22Rv1 (cell line): ENCODE measurements around the gene IRS1.

Source experiments
- H3K27ac ChIP-seq: fragments of 450-650 bp; 2 replicates; pipeline ENCODE4 v1.5.1; 2017
- CTCF ChIP-seq: fragments of 450-650 bp; IDR thresholded peaks from 2 replicates; pipeline ENCODE4 v1.5.1; 2017; ENCODE audit warnings: mild to moderate bottlenecking
- ZFX ChIP-seq: fragments of 450-650 bp; IDR thresholded peaks from 2 replicates; pipeline ENCODE4 v1.6.1; 2017; ENCODE audit warnings: antibody characterized with exemption, borderline replicate concordance

The IRS1 gene

GRCh38 chr2:226759768-226760167 is 39.9 kb downstream of the IRS1 start:
- TF ChIP-seq ZFX, result no peak
- TF ChIP-seq CTCF, result no peak
- H3K27ac ChIP-seq, result no peak overlapping the region

- no peak overlapping the region for H3K27ac ChIP-seq
- no peak for TF ChIP-seq ZFX
- no peak for TF ChIP-seq CTCF
Measured at GRCh38 chr2:226758921-226759640, 40.5 kb downstream of the IRS1 start.

- no peak for TF ChIP-seq CTCF
- H3K27ac ChIP-seq, result no peak overlapping the region; the same call in 1 of the 2 replicates
Measured at GRCh38 chr2:226756131-226756530, 43.5 kb downstream of the IRS1 start.

GRCh38 chr2:226755631-226756030 is 44.0 kb downstream of the IRS1 start:
- TF ChIP-seq CTCF (no peak), ZFX (no peak)
- no peak overlapping the region; the same call in 1 of the 2 replicates for H3K27ac ChIP-seq

GRCh38 chr2:226754821-226755604 is 44.6 kb downstream of the IRS1 start:
- TF ChIP-seq ZFX (no peak), CTCF (no peak)
- H3K27ac ChIP-seq, result no peak overlapping the region; the same call in 1 of the 2 replicates

- TF ChIP-seq CTCF, result no peak
- TF ChIP-seq ZFX, result no peak
Measured at GRCh38 chr2:226752887-226753286, 46.7 kb downstream of the IRS1 start.

GRCh38 chr2:226747288-226747687 is 52.3 kb downstream of the IRS1 start:
- no peak overlapping the region for H3K27ac ChIP-seq
- TF ChIP-seq ZFX (no peak), CTCF (no peak)

More at GRCh38 chr2:226752887-226753286, 46.7 kb downstream of the IRS1 start:
- no peak overlapping the region for H3K27ac ChIP-seq
